Measurements from ENCODE around the gene IFNAR2.

The IFNAR2 gene

DNA sequence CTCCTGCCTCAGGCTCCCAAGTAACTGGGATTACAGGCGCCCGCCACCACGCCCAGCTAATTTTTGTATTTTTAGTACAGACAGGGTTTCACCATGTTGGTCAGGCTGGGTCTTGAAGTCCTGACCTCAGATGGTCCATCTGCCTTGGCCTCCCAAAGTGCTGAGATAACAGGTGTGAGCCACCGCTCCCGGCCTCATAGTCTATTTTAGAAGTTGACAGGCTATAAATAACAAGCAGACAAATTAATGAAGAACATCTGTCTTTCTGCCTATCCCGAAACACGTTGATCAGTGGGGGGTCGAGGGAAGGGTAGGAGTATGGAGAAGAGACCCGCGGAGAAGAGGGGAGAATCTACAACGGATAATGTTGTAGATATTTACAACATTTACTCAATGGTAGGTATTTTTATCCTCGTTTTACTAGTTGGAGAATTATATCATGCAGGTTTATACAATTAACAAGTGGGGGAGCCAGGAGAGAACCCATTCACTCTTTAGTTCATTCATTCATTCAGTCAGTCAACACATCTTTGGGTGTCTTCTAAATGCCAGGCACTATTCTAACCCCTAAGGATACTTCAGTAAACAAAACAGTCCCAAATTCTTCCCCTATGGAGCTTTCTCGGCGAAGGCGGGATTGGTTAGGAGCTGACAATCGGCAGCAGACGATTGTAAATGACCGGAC, 497 bp upstream of the IFNAR2 start:
- peak overlapping the region; percentile 85 for H3K4me3 ChIP-seq (ENCODE audit: low read depth, low read length)
- DNase-seq (ENCODE audit: low read depth) = no peak
- TF ChIP-seq, protein P1, sequence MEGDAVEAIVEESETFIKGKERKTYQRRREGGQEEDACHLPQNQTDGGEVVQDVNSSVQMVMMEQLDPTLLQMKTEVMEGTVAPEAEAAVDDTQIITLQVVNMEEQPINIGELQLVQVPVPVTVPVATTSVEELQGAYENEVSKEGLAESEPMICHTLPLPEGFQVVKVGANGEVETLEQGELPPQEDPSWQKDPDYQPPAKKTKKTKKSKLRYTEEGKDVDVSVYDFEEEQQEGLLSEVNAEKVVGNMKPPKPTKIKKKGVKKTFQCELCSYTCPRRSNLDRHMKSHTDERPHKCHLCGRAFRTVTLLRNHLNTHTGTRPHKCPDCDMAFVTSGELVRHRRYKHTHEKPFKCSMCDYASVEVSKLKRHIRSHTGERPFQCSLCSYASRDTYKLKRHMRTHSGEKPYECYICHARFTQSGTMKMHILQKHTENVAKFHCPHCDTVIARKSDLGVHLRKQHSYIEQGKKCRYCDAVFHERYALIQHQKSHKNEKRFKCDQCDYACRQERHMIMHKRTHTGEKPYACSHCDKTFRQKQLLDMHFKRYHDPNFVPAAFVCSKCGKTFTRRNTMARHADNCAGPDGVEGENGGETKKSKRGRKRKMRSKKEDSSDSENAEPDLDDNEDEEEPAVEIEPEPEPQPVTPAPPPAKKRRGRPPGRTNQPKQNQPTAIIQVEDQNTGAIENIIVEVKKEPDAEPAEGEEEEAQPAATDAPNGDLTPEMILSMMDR (IDR thresholded peaks at IDR 0.05; ENCODE audit: control insufficient read depth, extremely low read depth, insufficient read depth) = no peak

DNA sequence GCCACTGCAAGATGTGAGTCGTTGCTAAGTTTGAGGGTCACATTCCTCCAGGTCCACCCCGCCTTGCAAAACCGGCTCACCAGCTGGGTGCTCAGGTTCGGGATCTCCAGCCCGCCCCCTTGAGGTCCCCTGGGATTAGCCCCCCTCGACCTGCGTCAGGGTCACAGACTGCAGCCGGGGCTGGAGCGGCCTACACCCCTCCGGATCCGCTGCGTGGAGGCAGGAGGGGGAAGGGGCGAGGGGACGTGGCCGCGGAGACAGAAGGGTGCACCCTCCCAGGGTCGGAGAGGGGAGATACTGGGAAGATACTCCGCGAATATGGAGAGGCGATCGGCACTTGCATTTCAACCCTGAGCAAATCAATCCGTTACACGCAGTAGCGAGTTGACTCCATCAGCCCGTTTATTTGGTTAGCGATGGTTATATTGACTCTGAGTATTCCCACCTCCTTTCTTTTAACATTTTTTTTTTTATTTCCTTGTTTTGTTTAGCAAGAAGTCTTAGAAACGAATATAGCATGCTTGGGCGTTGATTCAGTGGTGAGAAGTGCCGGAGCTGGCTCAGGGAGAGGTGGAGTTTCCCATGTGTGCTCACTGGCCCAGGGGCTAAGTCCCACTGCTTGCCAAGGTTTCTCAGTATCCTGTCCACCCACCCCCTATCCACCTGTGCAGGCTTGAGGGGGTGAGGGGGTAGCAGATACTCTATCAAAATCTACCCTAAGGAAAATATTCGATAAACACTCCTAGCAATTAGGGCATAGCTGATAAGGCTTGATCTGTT, 997 bp downstream of the IFNAR2 start:
- DNase-seq (ENCODE audit: low read depth) = no peak
- TF ChIP-seq, protein P1 (IDR thresholded peaks at IDR 0.05; ENCODE audit: control insufficient read depth, extremely low read depth, insufficient read depth) = no peak
- peak overlapping the region; percentile 85 for H3K4me3 ChIP-seq (ENCODE audit: low read depth, low read length)

DNA sequence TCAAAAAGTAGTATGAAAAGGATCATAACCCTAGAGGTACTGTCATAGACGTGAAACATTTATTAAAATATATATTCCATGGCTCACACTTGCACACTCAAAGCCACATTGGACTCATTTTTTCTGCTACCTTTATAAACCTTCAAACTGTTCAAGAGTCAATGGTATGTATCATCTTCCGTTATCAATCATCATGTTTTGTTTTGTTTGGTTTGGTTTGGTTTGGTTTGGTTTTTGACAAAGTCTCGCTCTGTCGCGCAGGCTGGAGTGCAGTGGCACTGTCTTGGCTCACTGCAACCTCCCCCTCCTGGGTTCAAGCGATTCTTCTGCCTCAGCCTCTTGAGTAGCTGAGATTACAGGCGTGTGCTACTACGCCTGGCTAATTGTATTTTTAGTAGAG, 1.8 kb downstream of the IFNAR2 start:
- TF ChIP-seq, protein P1 (IDR thresholded peaks at IDR 0.05; ENCODE audit: control insufficient read depth, extremely low read depth, insufficient read depth) = no peak
- DNase-seq (ENCODE audit: low read depth) = no peak
- H3K4me3 ChIP-seq (ENCODE audit: low read depth, low read length) = no peak overlapping the region

DNA sequence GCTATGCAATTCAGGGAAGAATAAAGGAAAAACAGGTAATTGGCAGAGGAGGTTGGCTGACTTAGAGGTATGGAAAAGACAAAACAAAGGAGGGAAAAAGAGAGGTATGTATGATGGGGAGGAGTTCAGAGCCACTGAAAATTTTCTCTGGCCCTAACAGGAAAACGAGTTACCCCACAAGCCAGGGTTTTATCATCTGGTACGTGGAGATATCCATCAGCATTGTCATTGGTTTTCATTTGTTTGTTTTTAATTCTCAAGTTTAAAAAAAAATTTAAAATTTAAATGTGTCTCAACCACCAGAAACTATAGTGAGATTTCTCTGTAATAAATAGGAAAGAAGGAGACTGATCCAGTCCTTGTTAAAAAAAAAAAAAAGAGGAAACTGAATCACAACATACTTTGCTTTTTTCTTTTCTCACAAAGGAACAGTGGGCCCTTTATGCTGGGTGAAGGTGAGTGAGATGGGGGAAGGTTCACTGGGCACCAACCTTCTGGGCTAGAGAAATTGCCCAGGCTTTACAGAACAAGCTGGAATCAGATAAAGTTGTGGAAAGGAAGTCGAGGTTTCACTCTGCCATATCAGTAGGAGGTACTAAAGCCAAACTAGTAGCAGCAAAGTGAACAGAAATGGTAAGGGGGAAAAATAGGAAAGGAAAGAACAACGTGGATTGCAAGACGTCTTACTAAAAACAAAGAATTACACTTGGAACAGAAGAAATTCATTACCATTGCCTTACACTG, 2.7 kb downstream of the IFNAR2 start:
- DNase-seq (ENCODE audit: low read depth) = no peak
- no peak overlapping the region for H3K4me3 ChIP-seq (ENCODE audit: low read depth, low read length)
- TF ChIP-seq, protein P1 (IDR thresholded peaks at IDR 0.05; ENCODE audit: control insufficient read depth, extremely low read depth, insufficient read depth) = no peak

DNA sequence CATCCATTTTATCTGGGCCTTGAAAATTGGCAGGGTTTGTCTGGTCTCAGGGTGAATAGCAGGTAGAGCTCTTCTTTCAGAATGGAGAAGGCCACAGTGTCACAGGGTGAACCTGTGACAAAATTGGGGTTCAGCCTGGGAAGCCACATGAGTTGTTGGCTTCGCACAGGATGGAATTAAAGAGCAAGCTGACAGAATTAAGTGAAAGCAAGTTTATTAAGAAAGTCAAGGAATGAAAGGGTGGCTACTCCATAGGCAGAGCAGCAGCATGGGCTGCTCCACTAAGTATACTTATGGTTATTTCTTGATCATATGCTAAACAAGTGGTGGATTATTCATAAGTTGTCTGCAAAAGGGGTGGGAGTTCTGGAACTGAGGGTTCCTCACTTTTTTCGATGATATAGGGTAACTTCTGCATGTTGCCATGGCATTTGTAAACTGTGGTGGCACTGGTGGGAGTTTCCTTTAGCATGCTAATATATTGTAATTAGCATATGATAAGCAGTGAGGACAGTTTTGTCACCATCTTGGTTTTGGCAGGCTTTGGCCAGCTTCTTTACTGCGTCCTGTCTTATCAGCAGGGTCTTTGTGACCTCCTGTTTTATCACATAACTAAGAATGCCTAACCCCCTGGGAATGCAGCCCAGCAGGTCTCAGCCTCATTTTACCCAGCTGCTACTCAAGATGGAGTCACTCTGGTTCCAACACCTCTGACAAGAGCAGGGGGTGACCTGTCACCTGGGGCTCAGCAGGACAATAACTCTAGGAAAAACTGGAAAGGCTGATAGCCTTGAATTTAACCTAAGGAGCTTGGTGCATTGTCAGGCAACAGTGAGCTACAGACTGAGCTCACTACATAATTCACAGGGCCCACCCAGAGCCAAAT, 5.1 kb downstream of the IFNAR2 start:
- TF ChIP-seq, protein P1 (IDR thresholded peaks at IDR 0.05; ENCODE audit: control insufficient read depth, extremely low read depth, insufficient read depth) = no peak
- DNase-seq (ENCODE audit: low read depth) = no peak
- no peak overlapping the region for H3K4me3 ChIP-seq (ENCODE audit: low read depth, low read length)

DNA sequence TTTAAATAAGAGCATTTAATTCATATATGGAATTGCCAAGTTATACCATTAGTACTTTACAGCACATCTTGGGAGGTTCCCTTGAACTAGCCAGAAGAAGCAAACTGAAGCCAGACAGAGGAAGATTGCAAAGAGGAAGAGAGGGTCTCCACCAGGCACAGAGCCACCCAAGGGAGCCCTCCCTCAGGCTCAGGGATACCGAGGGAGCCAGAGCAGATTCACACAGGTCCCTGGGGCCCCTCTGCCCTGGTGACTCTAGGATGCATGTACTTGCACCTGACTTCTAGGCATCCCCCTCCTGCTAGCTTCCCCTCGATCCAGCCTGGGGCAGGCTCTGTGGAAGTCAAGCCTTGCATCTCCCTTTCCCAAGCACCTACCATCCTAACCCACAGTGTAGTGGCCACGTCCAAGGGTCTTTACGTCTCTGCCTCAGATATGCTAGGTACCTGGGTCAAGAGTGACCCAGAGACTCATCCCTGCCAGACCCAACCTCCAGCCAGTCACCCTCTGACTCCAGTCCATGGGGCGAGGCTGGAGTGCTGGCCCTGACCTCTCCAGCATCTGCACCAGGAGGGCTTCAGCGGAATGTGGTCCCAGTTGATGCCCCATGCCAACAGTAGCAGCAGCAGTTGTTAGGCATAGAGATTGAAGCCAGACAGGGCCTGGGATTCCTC, 6.4 kb downstream of the IFNAR2 start:
- no peak overlapping the region for H3K4me3 ChIP-seq (ENCODE audit: low read depth, low read length)
- no peak for DNase-seq (ENCODE audit: low read depth)
- TF ChIP-seq, protein P1 (IDR thresholded peaks at IDR 0.05; ENCODE audit: control insufficient read depth, extremely low read depth, insufficient read depth) = no peak
